ENCODE data around the gene ASCL5.

ASCL5 gene

GRCh38 chr1:201153474-201154388 is 26.7 kb upstream of the ASCL5 start:
- no peak for DNase-seq (ENCODE audit: low read depth in 2 of 2, low spot score in 1 of 2)

GRCh38 chr1:201149400-201149799 is 22.4 kb upstream of the ASCL5 start:
- no peak for DNase-seq (ENCODE audit: low read depth in 2 of 2, low spot score in 1 of 2)

GRCh38 chr1:201147396-201148015 is 20.5 kb upstream of the ASCL5 start:
- no peak for DNase-seq (ENCODE audit: low read depth in 2 of 2, low spot score in 1 of 2)

- no peak for DNase-seq (ENCODE audit: low read depth in 2 of 2, low spot score in 1 of 2)
Measured at GRCh38 chr1:201146626-201147390, 19.8 kb upstream of the ASCL5 start.

- DNase-seq (ENCODE audit: low read depth in 2 of 2, low spot score in 1 of 2): no peak
Measured at GRCh38 chr1:201145816-201146215, 18.8 kb upstream of the ASCL5 start.

- DNase-seq (ENCODE audit: low read depth in 2 of 2, low spot score in 1 of 2): no peak
Measured at GRCh38 chr1:201145132-201145531, 18.1 kb upstream of the ASCL5 start.

GRCh38 chr1:201144701-201145100 is 17.7 kb upstream of the ASCL5 start:
- no peak for DNase-seq (ENCODE audit: low read depth in 2 of 2, low spot score in 1 of 2)

- DNase-seq (ENCODE audit: low read depth in 2 of 2, low spot score in 1 of 2): no peak
Measured at GRCh38 chr1:201143726-201144635, 17.0 kb upstream of the ASCL5 start.

GRCh38 chr1:201142849-201143725 is 16.1 kb upstream of the ASCL5 start:
- DNase-seq (ENCODE audit: low read depth in 2 of 2, low spot score in 1 of 2): no peak

- no peak for DNase-seq (ENCODE audit: low read depth in 2 of 2, low spot score in 1 of 2)
Measured at GRCh38 chr1:201142011-201142848, 15.2 kb upstream of the ASCL5 start.

GRCh38 chr1:201141418-201141817 is 14.4 kb upstream of the ASCL5 start:
- DNase-seq (ENCODE audit: low read depth in 2 of 2, low spot score in 1 of 2): no peak

GRCh38 chr1:201140941-201141260 is 13.9 kb upstream of the ASCL5 start:
- no peak for DNase-seq (ENCODE audit: low read depth in 2 of 2, low spot score in 1 of 2)

- DNase-seq (ENCODE audit: low read depth in 2 of 2, low spot score in 1 of 2): no peak
Measured at GRCh38 chr1:201140235-201140940, 13.4 kb upstream of the ASCL5 start.

GRCh38 chr1:201139756-201140155 is 12.8 kb upstream of the ASCL5 start:
- DNase-seq (ENCODE audit: low read depth in 2 of 2, low spot score in 1 of 2): no peak

- DNase-seq (ENCODE audit: low read depth in 2 of 2, low spot score in 1 of 2): no peak
Measured at GRCh38 chr1:201139306-201139705, 12.3 kb upstream of the ASCL5 start.

- DNase-seq (ENCODE audit: low read depth in 2 of 2, low spot score in 1 of 2): no peak
Measured at GRCh38 chr1:201138311-201138840, 11.4 kb upstream of the ASCL5 start.

- no peak for DNase-seq (ENCODE audit: low read depth in 2 of 2, low spot score in 1 of 2)
Measured at GRCh38 chr1:201137579-201138310, 10.8 kb upstream of the ASCL5 start.

- no peak for DNase-seq (ENCODE audit: low read depth in 2 of 2, low spot score in 1 of 2)
Measured at GRCh38 chr1:201137024-201137392, 10.0 kb upstream of the ASCL5 start.

All from stimulated activated CD8-positive, alpha-beta memory T cell treated with anti-CD3 and anti-CD28 coated beads, Interleukin-4, amount 100 ng/mL, for 1 hour (primary cell).